Breast epithelium (tissue), 4 donors: ENCODE data around the gene ATP5MC3. TPM values are rescaled to one million over a fixed set of nuclear protein-coding genes. Genes with fewer than 3 reads are reported as not detected.

Experiments
- DNase-seq, 2 donors: peaks; one replicate each; pipeline ENCODE4 v3.0.0-alpha.2; 2019; ENCODE audit warnings: low spot score in 2 of 2
- H3K27ac ChIP-seq, 2 donors: fragments of 200-600 bp; sonication (generic) in 1 of 2; one replicate each; pipeline ENCODE4 v1.5.1; 2016 to 2019; ENCODE audit warnings: mild to moderate bottlenecking in 1 of 2
- H3K27me3 ChIP-seq, 2 donors: fragments of 200-600 bp; sonication (generic) in 1 of 2; one replicate each; pipeline versions ENCODE4 v1.5.1 to v1.6.0; 2017 to 2019; ENCODE audit warnings: control low read depth in 1 of 2, mild to moderate bottlenecking in 1 of 2
- H3K36me3 ChIP-seq: fragments of 200-600 bp; one replicate; pipeline ENCODE4 v1.5.1; 2019
- H3K4me1 ChIP-seq, 2 donors: fragments of 200-600 bp; sonication (generic); one replicate each; pipeline ENCODE4 v1.5.1; 2016 to 2019; ENCODE audit warnings: control low read depth in 1 of 2
- H3K4me3 ChIP-seq, 3 donors: fragments of 200-600 bp; sonication (generic); 1 replicate in 2 of 3; 2 replicates in 1 of 3; pipeline ENCODE4 v1.5.1; 2016 to 2019; ENCODE audit warnings: mild to moderate bottlenecking in 3 of 3, moderate library complexity in 2 of 3
- H3K9me3 ChIP-seq, 2 donors: fragments of 200-600 bp; sonication (generic) in 1 of 2; one replicate each; pipeline ENCODE4 v1.5.1; 2016 to 2019; ENCODE audit warnings: control low read depth in 1 of 2
- POLR2A ChIP-seq: fragments of 450-650 bp; IDR thresholded peaks from one replicate; pipeline ENCODE4 v1.6.1; 2016; ENCODE audit warnings: antibody characterized with exemption, mild to moderate bottlenecking, moderate library complexity
- POLR2AphosphoS5 ChIP-seq, 3 donors: sonication (generic); formaldehyde crosslinking; IDR thresholded peaks; one replicate each; pipeline ENCODE4 v1.6.1; 2017; ENCODE audit warnings: antibody characterized with exemption in 3 of 3
- intact Hi-C: fragments of 100-400 bp; cut with DNase I; formaldehyde crosslinking; loops from one replicate; pipeline ENCODE4 v1.15.1; 2023; ENCODE audit warnings: low total_unique reads
- total RNA-seq, 3 donors: library from RNA; depleted of rRNA; stranded (reverse); fragments of >200 nt; gene quantifications; one replicate each; pipeline ENCODE4 v1.1.0, GENCODE V29; 2016
- TF ChIP-seq, protein P1 (sequence below), 3 donors: fragments of 450-650 bp; IDR thresholded peaks; one replicate each; pipeline ENCODE4 v1.5.1; 2016 to 2017; ENCODE audit warnings: antibody characterized with exemption in 3 of 3, mild to moderate bottlenecking in 3 of 3, moderate library complexity in 3 of 3

Gene ATP5MC3
- total RNA-seq, 3 donors from 2014 or later: 112 to 125 (median 122) TPM

DNA sequence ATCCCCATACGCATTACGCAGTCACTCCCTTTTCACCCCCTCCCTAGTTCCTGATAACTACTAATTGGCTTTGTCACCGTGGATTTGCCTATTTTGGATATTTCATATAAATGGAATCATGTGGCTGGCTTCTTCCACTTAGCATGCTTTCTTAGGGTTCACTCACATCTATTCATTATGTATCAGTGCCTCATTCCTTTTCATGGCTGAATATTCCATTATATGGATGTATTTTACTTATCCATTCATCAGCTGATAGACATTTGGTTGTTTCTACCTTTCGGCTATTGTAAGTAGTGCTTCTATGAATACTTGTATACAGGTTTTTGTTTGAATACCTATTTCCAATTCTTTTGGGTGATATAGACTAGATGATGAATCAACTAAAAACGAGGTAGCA, 4.9 kb downstream of the ATP5MC3 start:
- no peak for DNase-seq
- no peaks in the 10 kb centered on the region for H3K27me3 ChIP-seq
- TF ChIP-seq, protein P1, sequence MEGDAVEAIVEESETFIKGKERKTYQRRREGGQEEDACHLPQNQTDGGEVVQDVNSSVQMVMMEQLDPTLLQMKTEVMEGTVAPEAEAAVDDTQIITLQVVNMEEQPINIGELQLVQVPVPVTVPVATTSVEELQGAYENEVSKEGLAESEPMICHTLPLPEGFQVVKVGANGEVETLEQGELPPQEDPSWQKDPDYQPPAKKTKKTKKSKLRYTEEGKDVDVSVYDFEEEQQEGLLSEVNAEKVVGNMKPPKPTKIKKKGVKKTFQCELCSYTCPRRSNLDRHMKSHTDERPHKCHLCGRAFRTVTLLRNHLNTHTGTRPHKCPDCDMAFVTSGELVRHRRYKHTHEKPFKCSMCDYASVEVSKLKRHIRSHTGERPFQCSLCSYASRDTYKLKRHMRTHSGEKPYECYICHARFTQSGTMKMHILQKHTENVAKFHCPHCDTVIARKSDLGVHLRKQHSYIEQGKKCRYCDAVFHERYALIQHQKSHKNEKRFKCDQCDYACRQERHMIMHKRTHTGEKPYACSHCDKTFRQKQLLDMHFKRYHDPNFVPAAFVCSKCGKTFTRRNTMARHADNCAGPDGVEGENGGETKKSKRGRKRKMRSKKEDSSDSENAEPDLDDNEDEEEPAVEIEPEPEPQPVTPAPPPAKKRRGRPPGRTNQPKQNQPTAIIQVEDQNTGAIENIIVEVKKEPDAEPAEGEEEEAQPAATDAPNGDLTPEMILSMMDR (IDR thresholded peaks at IDR 0.05): no peak
- TF ChIP-seq POLR2A (no peak), POLR2AphosphoS5 (IDR thresholded peaks at IDR 0.05) (no peak)
- H3K27ac ChIP-seq: no peak overlapping the region
- H3K36me3 ChIP-seq: no peaks in the 10 kb centered on the region
- no peak overlapping the region for H3K4me3 ChIP-seq
- H3K9me3 ChIP-seq: no peaks in the 10 kb centered on the region
- peaks cover 0 to 7% of the 10 kb centered on the region in 2 donors for H3K4me1 ChIP-seq
- intact Hi-C loops: no loop called here

DNA sequence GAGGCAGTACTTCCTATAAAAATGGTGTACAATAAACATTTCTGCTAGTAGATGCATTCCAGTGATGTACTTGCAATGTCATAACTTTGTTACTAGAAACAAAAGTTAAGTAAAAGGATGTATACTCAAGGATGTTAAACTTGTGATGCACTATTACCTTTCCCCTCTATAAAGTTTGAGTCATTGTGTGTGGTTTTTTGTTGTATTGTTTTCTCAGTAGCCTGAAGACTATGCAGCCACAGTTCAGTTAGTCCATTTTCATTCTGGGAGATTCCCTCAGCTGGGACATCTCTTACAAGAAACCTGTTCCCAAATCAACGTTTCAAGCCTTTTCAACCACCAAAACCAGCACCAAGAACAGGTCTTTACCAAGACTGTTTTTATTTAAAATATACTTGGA, 5.6 kb downstream of the ATP5MC3 start:
- TF ChIP-seq, protein P1 (IDR thresholded peaks at IDR 0.05): no peak
- TF ChIP-seq POLR2A (no peak), POLR2AphosphoS5 (IDR thresholded peaks at IDR 0.05) (no peak)
- intact Hi-C loops: no loop called here
- no peak overlapping the region for H3K27ac ChIP-seq

DNA sequence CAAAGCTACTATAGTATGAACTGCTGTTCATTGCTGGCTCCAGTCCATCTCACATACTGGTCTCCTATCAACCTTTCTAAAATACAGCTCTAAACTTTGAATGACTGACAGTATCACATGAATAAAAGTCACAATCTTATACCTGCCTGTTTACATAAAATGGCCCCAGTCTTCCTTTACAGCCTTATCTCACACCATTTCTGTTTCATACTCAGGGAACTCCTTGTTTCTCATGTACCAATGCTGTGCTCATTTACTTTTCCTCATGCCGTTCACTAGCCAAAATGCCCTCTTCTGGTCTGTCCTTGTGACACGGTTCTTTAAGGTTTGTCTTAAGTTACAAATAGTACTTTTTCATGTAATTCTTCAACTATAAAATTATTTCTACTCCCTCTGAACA, 6.2 kb downstream of the ATP5MC3 start:
- DNase-seq: no peak
- no peaks in the 10 kb centered on the region for H3K27me3 ChIP-seq
- intact Hi-C loops: no loop called here
- no peak for TF ChIP-seq POLR2A
- H3K27ac ChIP-seq: no peak overlapping the region
- H3K36me3 ChIP-seq: no peaks in the 10 kb centered on the region
- no peaks in the 10 kb centered on the region for H3K9me3 ChIP-seq
- no peak overlapping the region for H3K4me3 ChIP-seq
- peaks cover 0 to 4% of the 10 kb centered on the region in 2 donors for H3K4me1 ChIP-seq

More for the DNA sequence above, 5.6 kb downstream of the ATP5MC3 start:
- H3K27me3 ChIP-seq: no peaks in the 10 kb centered on the region
- no peak overlapping the region for H3K4me3 ChIP-seq
- no peak for DNase-seq
- H3K9me3 ChIP-seq: no peaks in the 10 kb centered on the region
- no peaks in the 10 kb centered on the region for H3K36me3 ChIP-seq
- H3K4me1 ChIP-seq: peaks cover 0 to 7% of the 10 kb centered on the region in 2 donors

DNA sequence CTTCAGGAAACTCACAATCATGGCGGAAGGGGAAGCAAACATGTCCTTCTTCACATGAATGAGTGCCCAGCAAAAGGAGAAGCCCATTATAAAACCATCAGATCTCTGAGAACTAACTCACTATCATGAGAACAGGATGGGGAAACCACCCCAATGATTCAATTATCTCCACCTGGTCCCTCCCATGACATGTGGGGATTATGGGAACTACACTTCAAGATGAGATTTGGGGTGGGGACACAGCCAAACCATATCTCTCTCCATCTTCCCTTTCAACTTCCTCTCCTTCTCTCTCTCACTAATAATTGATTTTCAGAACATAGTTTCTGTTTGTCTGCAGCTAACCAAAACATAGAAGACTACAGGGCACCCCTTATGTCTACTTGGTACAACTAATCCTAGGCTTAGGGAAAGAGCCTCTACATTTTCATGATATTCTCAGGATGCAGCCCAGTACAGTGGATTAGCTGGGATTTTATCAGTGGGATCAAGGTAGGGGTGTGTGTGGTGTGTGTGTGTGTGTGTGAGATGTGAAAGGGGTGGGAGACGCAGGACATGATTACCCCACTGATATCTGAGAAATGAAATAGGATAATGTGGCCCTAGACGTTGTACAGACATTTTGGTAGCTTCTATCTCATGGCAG, 10.7 kb downstream of the ATP5MC3 start:
- DNase-seq: no peak
- Histone ChIP-seq H3K4me1 (peaks cover 0 to 13% of the 10 kb centered on the region in 2 donors), H3K27me3 (no peaks in the 10 kb centered on the region), H3K9me3 (no peaks in the 10 kb centered on the region), H3K4me3 (no peak overlapping the region), H3K27ac (no peak overlapping the region), H3K36me3 (no peaks in the 10 kb centered on the region)
- TF ChIP-seq POLR2A: no peak
- TF ChIP-seq, protein P1 (IDR thresholded peaks at IDR 0.05): no peak
- TF ChIP-seq POLR2AphosphoS5 (IDR thresholded peaks at IDR 0.05): no peak
- intact Hi-C loops: no loop called here

DNA sequence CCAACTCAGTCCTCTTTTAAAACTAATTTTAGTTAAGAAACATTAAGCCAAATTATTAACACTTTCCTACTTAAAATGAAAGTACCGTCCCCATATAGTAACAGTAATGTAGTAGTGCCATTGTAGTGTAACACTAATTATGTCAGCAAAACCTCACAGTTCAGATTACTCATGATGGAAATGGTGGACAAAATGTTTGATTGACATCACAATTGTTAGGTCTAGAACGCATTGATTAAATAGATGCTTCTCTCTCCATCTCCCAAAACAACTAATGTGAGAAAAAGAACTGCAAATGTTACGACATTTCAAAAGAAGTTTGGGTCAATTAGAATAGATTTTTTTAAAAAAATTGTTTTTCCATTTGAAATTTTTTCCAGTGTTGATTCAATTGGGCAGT, 12.3 kb downstream of the ATP5MC3 start:
- peak overlapping the region; percentile 98 for H3K27ac ChIP-seq
- TF ChIP-seq POLR2A (no peak), POLR2AphosphoS5 (IDR thresholded peaks at IDR 0.05) (no peak)
- TF ChIP-seq, protein P1 (IDR thresholded peaks at IDR 0.05): no peak
- peaks cover 0 to 13% of the 10 kb centered on the region in 2 donors for H3K4me1 ChIP-seq
- no peaks in the 10 kb centered on the region for H3K9me3 ChIP-seq
- DNase-seq: no peak
- intact Hi-C loops: no loop called here
- H3K27me3 ChIP-seq: no peaks in the 10 kb centered on the region
- peak overlapping the region in 2 of 3 donors; percentile 82 to 91 for H3K4me3 ChIP-seq
- no peaks in the 10 kb centered on the region for H3K36me3 ChIP-seq
